GM19452 (cell line): ENCODE results near the gene MED26.

ENCODE experiments used
- ATAC-seq: cut with Tn5 transposase; IDR thresholded peaks from one replicate; pipeline ENCODE4 v1.9.1; 2021; ENCODE audit not compliant: unreplicated experiment

MED26 gene

GRCh38 chr19:16590876-16591802 lies 36.9 kb downstream of the MED26 start:
- ATAC-seq = no peak

DNA sequence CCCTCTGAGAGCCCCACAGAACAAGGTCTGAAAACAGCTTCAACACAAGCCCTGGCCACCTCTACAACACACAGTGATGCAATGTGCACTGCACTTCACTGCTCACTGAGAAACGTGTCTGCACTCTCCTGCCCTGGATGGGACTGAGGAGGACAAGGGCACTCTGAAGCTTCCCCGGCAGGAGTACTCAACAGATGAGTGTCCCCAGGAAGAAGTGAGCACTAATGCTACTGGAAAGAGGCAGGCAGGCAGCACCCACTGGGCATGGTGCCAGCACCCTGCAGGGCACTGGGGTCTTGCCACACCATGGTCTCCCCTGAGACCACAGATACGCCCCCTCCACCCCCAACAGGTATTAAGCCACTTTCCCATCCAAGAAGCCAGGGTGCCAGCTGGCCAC lies 38.1 kb downstream of the MED26 start:
- ATAC-seq = no peak

DNA sequence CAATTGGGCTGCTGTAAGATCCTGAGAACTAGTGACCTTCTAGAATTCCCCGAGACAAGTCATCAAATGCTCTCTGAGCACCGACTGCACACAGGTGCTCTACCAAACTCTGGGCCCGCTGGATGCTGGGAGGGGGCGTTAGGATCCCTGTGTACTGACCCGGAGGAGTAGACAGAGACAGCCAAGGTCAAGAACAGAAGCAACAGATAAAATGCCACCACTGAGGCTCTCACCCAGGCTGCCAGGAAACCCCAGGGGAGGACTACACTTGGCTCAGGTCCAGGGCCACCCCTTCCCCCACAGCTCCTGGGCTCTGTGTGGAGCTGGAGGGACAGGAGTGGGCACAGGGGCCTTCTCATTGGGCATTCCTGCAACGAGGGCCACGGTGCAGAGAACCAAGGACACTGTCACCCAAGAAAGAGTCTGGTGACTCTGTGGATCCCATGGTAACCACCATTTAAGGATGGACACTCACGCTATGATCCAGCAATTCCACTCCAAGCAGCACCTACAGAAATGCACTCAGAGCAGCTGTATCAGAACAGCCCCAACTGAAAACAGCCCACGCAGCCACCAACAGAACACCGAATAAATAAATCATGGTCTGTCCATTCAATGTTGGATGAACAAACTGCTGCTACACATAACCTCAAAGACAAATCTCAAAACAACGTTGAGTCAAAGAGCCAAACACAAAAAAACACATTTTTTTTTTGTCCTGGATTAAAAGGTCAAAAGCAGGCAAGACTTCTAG lies 39.0 kb downstream of the MED26 start:
- no peak for ATAC-seq

DNA sequence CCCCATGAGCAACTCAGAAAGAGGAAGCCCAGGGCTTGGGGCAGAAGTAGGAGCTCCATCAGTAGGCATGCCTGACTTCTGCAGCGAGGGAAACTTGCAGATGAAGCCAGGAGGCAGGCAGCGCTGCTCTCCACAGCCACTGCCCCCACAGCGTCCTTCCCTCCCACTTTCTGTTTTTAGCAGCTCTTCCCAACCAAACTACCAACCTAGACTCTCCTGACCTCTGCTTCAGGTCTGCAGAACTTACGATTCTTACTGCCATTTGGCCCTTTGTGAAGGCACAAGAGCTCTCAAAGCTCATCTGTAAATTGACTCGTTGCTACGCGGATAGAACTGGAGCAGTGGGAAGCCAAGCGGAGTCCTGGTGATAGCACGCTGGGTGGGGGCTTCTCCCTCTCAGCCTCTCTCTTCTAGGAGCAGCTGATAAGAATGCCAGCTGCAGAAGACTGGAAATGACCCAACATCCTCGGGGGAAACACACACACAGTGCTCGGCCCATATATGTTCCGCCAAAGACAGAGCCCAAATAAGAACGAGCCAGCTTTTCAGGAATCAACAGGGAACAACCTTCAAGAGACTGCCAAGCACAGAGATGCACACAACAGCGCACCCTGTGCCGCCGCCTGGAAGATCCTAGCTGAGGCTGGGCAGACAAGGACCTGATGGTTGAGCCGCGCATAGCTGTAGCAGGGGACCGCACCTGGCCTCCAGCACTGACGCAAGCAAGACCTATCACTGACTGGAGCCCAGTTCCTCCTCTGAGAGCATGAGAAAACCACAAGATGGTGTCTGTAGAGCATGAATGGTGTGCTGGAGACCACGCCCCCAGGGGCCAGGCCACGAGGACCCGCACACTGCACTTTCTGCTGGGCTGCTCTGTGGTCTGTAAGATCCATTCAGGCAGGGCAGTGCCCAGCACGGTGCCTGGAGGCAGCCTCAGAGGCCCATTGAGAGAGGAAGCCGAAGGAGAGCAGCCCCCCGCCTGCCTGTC lies 39.9 kb downstream of the MED26 start:
- no peak for ATAC-seq

- no peak for ATAC-seq
Measured at GRCh38 chr19:16586991-16587832, 40.8 kb downstream of the MED26 start.

DNA sequence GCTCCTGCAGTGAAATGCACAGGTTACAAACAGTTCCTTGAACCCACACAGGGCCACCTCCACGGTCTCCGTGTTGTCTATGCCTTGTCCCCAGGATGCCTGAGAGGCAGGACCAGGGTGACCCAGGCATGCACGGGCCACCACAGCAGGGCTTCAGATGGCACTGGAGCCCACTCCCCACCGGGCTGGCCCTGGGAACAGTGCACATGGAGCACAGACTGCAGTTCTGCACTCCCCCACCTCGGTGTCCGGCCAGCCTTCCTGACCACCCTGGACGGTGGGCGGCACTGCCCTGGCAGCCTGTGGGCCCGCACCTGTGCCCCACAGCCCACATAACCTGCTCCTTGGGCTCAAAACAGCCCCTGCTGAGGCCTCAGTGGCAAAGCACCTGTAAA lies 41.5 kb downstream of the MED26 start:
- no peak for ATAC-seq

DNA sequence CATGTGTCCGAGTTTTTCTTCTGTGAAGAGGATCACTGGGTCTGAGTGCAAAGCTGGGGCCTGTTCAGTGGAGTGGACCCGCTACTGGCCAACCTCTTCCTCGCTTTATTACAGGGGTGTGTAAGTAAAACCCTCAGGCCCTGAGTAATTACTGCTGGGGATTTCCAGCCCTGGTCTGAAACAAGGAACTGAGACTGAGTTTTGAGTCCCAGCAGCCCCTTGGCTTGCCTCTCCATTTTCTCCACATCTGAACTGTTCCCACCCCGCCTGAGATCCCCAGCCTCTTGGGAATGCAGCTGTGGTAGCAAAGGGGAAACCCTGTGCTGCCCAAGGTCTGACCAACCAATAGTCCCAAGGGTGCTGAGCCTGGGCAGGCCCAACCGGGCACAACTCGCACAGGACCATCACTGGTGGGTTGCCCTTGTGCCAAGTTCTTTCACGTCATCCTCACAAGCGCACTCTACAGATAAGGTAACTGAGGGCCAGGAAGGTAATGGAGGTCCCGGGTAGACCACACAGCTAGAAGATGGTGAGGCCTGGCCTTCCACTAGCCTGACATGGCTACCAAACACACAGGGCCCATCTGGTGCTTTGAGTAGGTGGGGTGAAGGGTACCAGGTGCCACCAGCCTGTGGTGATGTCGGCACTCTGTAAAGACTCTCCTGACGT lies 42.1 kb downstream of the MED26 start:
- peak; percentile 27 for ATAC-seq

DNA sequence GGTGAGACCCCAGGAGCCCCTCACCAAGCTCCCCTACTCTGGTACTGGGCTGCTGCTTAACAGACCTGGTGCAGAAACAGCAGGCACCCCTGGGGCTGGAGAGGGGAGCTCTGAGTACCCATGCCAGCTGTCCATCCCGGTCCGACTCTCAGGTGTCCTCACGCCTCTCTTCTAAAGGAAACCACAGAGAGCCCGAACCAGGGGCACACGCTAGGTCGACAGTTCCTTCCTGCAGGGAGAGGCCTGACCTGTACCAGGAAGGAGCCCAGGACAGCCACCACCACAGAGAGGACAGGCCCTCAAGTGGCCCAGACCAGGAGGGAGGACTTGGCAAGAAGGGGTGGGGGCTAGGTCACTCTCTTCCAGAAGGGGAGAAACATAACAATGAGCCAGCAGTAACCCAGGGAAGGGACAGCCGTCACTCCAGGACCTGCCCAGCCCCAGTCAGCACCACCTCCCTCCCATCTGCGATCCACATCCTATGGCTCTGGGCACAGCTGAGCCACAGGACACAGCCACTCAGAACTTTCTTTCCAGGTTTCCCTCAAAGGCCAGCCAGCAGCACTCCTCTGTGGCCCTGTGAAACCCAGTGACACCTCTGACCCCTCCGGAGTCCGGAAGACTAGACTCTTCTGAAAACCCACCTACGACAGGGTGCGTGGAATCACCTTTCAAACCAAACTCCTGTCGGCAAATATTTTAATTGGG lies 42.8 kb downstream of the MED26 start:
- no peak for ATAC-seq

DNA sequence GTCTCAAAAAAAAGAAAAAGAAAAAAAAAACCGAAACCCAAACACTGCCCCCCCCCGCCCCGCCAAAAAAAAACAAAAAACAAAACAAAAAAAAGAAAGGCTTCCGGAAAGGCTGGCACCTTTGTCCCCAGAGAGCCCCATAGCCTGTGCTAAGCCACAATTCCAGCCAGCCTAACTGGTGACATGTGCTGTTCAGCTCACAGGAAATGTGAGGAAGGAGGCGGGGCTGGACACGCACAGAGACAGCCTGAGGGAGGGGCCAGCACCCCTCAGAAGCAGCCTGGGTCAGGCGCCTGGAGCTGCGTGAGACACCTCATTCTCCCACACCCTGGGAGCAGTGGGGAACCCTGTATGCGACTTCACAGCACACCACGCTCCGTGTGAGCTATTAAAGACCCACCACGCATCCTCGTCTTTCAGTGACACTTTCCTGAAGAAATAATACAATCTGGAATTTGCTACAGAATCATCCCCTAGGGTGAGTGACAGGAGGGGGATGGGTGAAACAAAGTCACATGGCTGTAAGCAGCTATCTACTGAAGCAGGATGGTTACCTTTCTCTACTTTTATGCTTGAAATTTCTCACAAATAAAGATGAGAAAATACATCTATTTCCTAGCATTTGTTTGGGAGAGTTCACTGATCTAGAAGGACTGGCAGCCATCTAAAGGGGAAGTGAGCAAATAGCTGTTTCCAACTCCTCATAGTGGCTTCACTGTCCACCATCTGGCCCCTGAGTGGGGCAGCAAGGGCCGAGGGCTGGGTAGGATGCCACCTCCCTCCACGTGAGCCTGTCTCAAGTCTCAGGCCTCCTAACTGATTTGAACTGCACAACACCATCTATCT lies 43.5 kb downstream of the MED26 start:
- ATAC-seq = peak; percentile 42

DNA sequence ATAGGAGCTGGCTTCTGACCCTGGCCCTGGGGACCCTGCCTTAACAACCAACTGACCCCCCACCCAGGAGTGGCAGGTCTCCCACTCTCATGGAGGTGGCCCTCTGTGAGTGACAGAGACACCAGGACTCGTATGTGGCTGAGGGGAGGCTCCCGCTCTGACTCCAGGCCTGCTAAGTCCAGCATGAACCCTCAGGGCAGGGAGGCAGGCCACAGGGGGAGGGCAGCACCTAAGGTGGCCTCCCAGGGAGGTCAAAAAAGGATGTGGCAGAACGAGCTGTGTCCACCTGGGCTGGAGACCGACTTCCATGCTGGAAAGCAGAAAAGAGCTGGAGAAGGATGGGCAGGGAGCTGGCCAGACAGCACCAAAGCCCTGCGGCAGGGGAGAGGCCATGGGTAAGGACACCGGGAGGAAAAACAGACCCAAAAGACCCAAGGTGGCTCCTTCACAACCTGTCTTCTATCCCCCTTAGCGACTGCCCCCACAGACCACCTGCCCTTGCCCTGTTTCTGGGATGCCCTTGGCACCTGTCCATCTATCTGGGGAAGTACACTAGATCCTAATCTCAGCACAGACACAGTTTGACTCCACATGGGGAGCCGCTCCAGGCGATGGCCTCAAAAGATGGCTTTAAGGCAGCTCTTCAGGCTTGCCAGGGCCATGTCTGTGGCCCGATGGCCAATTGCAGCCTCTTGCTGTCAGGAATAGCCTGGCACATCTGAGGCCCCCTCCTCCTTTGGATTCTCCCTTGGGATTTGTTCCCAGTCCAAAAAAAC lies 45.3 kb downstream of the MED26 start:
- ATAC-seq = no peak

GRCh38 chr19:16581971-16582343 lies 46.0 kb downstream of the MED26 start:
- no peak for ATAC-seq

DNA sequence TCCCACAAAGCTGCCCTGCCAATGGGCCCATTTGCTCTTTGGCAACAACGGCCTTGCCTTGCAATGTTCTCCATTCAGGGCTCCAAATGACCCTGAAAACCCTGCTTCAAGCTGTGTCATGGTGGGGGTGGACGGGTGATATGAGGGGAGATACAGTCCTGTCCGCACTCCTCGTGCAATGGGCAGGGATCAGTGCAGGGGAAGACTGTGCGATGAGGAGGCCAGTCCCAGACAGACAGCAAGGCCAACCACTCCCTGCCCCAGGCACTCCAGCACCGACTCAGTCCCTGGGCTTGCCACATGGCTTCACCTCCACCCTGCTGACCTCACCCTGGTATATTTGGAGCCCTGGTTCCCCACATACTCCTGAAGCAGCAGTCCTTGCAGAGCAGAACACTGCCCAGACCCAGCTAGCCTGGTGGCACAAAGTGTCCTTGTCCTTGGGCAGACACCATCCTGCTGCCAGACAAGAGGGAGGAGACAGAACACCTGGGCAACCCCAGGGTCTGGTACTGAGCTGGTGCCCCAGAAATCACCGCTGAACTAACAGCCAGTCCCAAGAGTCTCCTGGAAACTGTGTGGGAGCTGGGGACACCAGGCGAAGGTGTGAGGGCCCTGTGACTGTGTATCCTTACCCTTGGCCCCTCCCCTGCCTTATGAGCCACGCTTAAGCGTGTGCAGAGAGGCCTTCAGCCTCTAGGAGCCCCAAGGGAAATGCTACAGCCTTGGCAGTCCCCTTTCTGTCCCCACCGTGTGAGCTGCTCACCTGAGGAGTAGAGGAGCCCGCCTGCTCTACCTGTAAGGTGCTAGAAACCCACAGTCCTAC lies 46.6 kb downstream of the MED26 start:
- ATAC-seq = no peak

- no peak for ATAC-seq
Measured at GRCh38 chr19:16579381-16579780, 48.6 kb downstream of the MED26 start.

DNA sequence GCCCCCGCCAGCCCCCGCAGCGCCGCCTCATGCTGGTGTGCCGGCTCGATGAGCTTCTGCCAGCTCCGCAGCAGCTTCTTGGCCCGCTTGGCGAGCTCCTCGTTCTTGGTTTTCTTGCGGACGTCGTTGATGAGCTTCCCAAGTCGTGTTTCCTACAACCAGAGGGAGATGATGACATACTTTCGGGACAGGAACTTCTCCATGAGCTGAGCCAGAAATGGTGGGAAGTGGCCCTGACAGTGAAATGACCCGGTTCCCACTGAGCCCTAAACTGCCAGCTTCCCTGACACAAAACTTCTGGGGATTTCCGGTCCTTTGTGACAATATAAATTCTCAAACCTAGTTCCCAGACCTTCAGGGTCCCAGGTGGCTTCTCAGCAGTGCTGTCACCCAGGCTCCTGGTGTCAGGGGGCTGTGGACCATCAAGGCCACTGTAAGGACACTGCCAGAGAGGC lies 50.4 kb downstream of the MED26 start:
- ATAC-seq = no peak

GRCh38 chr19:16576690-16577530 lies 51.1 kb downstream of the MED26 start:
- ATAC-seq = no peak
